ENCODE measurements around the gene FOXO3.

DNA sequence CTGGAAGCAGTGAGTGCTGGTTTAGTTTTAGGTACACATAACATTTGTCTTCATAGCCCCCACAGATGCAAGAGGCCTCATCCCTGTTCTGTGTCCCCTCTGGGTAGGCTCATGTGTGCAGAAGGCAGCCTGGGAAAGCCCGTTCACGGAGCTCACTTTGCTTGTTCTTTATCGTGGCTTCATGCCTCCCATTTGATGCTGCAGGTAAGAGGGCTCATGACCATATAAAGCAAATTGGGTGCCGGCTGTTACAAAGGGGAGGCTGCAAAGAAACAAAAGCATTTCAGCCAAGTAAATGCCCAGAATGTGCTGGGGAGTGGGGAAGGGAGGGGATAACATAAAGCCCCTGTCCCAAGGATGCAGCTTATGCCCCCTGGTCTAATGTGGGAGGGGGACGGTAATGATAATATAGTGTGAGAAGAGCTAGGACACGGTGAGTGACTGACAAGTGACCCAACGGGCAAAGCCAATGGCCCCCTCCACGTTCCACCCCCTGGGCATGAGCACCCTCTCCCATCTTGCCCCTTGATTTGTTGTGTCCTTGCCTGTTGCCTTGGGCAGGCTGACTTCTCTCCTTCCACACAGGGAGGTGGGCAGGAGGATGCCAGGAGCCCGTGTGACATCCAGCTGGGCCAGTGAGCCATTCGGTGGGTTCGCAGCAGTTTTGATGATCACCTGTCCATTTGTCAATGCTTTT is 138.0 kb downstream of the FOXO3 start:
- no peak for TF ChIP-seq GATA2 (IDR thresholded peaks at IDR 0.05; ENCODE audit: low read depth, low read length)
- no peak for TF ChIP-seq GATA3 (IDR thresholded peaks at IDR 0.05; ENCODE audit: low read depth, low read length)

Data from SH-SY5Y (cell line).